ENCODE results near the gene RBM19.

Gene RBM19

DNA sequence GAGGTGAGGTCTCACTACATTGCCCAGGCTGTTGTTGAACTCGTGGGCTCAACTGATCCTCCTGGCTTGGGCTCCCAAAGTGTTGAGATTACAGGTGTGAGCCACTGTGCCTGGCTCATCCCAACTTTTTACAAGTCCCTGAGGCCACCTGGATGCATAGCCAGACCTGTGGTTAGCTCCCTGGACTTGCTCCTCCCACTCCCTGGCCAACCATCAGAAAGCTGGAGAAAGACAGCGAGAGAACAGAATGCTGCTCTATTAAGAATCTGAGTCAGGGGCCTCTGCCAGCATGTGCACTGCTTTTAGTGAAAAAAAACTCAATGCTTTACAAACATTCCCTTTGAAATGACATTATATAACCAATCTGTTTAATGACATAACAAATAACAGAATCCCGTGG, 78.2 kb downstream of the RBM19 start:
- no peaks in the 10 kb centered on the region for H3K4me1 ChIP-seq (ENCODE audit: control insufficient read depth, low read length)
- H3K9me2 ChIP-seq (replicated peaks; ENCODE audit: control insufficient read depth, low read length): no peaks in the 10 kb centered on the region
- TF ChIP-seq CTCF (IDR thresholded peaks at IDR 0.05; ENCODE audit: low read depth, low read length, poor library complexity, severe bottlenecking) (no peak), EZH2phosphoT487 (IDR thresholded peaks at IDR 0.05; ENCODE audit: borderline replicate concordance, low read length) (no peak)
- no peaks in the 10 kb centered on the region for H3F3A ChIP-seq (ENCODE audit: control insufficient read depth, insufficient read depth)
- no peak overlapping the region for H3K4me3 ChIP-seq (ENCODE audit: low read length)
- H3K27ac ChIP-seq (ENCODE audit: low read depth, low read length): no peak overlapping the region
- H3K4me2 ChIP-seq (ENCODE audit: low read length): no peak overlapping the region
- H3K79me2 ChIP-seq (ENCODE audit: control insufficient read depth, low read length): no peaks in the 10 kb centered on the region
- H3K36me3 ChIP-seq (ENCODE audit: control insufficient read depth, low read length): no peaks in the 10 kb centered on the region
- no peaks in the 10 kb centered on the region for H3K9me3 ChIP-seq (ENCODE audit: control insufficient read depth, insufficient read depth, low read length)
- H3K27me3 ChIP-seq (ENCODE audit: control insufficient read depth, low read length): no peaks in the 10 kb centered on the region
- no peaks in the 10 kb centered on the region for H4K20me1 ChIP-seq (ENCODE audit: control insufficient read depth, insufficient read depth, low read depth, low read length)

DNA sequence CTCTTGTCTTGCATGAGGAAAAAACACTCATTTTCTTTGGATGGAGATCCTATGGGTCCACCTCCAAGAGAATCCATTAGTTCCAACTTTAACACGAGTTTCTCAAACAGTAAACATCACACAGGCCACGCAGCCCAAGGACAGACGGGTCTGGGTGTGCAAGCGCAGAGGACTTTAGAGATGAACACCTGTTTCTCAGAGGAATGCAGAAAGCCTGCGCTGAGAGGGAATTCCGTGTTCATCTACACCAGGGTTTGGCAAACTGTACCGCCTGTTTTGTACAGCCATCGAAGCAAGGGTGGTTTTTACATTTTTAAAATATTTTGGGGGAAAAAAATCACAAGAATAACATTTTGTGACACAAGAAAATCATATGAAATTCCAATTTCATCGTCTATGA, 79.4 kb downstream of the RBM19 start:
- no peak for TF ChIP-seq CTCF (IDR thresholded peaks at IDR 0.05; ENCODE audit: low read depth, low read length, poor library complexity, severe bottlenecking)
- no peak for TF ChIP-seq EZH2phosphoT487 (IDR thresholded peaks at IDR 0.05; ENCODE audit: borderline replicate concordance, low read length)
- Histone ChIP-seq H3K79me2 (ENCODE audit: control insufficient read depth, low read length) (no peaks in the 10 kb centered on the region), H3F3A (ENCODE audit: control insufficient read depth, insufficient read depth) (no peaks in the 10 kb centered on the region), H3K27ac (ENCODE audit: low read depth, low read length) (no peak overlapping the region), H3K27me3 (ENCODE audit: control insufficient read depth, low read length) (no peaks in the 10 kb centered on the region), H3K36me3 (ENCODE audit: control insufficient read depth, low read length) (no peaks in the 10 kb centered on the region), H4K20me1 (ENCODE audit: control insufficient read depth, insufficient read depth, low read depth, low read length) (no peaks in the 10 kb centered on the region), H3K9me3 (ENCODE audit: control insufficient read depth, insufficient read depth, low read length) (no peaks in the 10 kb centered on the region), H3K4me3 (ENCODE audit: low read length) (no peak overlapping the region), H3K4me2 (ENCODE audit: low read length) (no peak overlapping the region), H3K4me1 (ENCODE audit: control insufficient read depth, low read length) (no peaks in the 10 kb centered on the region), H3K9me2 (replicated peaks; ENCODE audit: control insufficient read depth, low read length) (no peaks in the 10 kb centered on the region)

GRCh38 chr12:113884392-113884791, 81.7 kb downstream of the RBM19 start:
- TF ChIP-seq CTCF (IDR thresholded peaks at IDR 0.05; ENCODE audit: low read depth, low read length, poor library complexity, severe bottlenecking) (no peak), EZH2phosphoT487 (IDR thresholded peaks at IDR 0.05; ENCODE audit: borderline replicate concordance, low read length) (no peak)
- Histone ChIP-seq H3K9me3 (ENCODE audit: control insufficient read depth, insufficient read depth, low read length) (no peaks in the 10 kb centered on the region), H3K27ac (ENCODE audit: low read depth, low read length) (no peak overlapping the region), H4K20me1 (ENCODE audit: control insufficient read depth, insufficient read depth, low read depth, low read length) (no peaks in the 10 kb centered on the region), H3K9me2 (replicated peaks; ENCODE audit: control insufficient read depth, low read length) (no peaks in the 10 kb centered on the region), H3K36me3 (ENCODE audit: control insufficient read depth, low read length) (no peaks in the 10 kb centered on the region), H3K79me2 (ENCODE audit: control insufficient read depth, low read length) (no peaks in the 10 kb centered on the region), H3K27me3 (ENCODE audit: control insufficient read depth, low read length) (no peaks in the 10 kb centered on the region), H3K4me2 (ENCODE audit: low read length) (no peak overlapping the region), H3K4me1 (ENCODE audit: control insufficient read depth, low read length) (no peaks in the 10 kb centered on the region), H3F3A (ENCODE audit: control insufficient read depth, insufficient read depth) (no peaks in the 10 kb centered on the region), H3K4me3 (ENCODE audit: low read length) (no peak overlapping the region)

DNA sequence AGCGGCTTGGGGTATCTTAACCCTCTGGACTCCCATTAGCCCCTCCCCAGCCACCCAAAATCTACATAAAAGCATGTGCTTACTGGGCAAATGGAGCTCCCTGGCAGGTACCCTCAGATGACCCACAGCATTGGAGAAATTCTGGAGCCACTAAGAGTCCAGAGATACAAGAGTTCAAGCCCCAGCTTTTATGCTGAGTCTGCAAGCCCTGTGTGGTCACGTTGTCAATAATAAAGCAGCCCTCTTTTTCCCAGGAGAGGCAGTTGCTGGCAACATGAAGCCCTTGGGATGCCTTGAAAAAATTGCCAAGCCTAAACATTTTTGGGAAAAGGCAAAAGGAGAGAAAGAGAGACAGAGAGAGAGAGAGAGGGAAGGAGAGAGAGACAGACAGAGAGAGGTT, 83.4 kb downstream of the RBM19 start:
- no peaks in the 10 kb centered on the region for H3K79me2 ChIP-seq (ENCODE audit: control insufficient read depth, low read length)
- no peaks in the 10 kb centered on the region for H3K4me1 ChIP-seq (ENCODE audit: control insufficient read depth, low read length)
- no peaks in the 10 kb centered on the region for H3K9me3 ChIP-seq (ENCODE audit: control insufficient read depth, insufficient read depth, low read length)
- H4K20me1 ChIP-seq (ENCODE audit: control insufficient read depth, insufficient read depth, low read depth, low read length): no peaks in the 10 kb centered on the region
- H3F3A ChIP-seq (ENCODE audit: control insufficient read depth, insufficient read depth): no peaks in the 10 kb centered on the region
- no peaks in the 10 kb centered on the region for H3K36me3 ChIP-seq (ENCODE audit: control insufficient read depth, low read length)
- TF ChIP-seq EZH2phosphoT487 (IDR thresholded peaks at IDR 0.05; ENCODE audit: borderline replicate concordance, low read length) (no peak), CTCF (IDR thresholded peaks at IDR 0.05; ENCODE audit: low read depth, low read length, poor library complexity, severe bottlenecking) (no peak)
- H3K27me3 ChIP-seq (ENCODE audit: control insufficient read depth, low read length): no peaks in the 10 kb centered on the region
- no peak overlapping the region for H3K4me2 ChIP-seq (ENCODE audit: low read length)
- no peak overlapping the region for H3K4me3 ChIP-seq (ENCODE audit: low read length)
- H3K27ac ChIP-seq (ENCODE audit: low read depth, low read length): no peak overlapping the region
- no peaks in the 10 kb centered on the region for H3K9me2 ChIP-seq (replicated peaks; ENCODE audit: control insufficient read depth, low read length)
